ENCODE measurements around the gene CHN1. TPM values are rescaled to one million over a fixed set of nuclear protein-coding genes. Genes with fewer than 3 reads are reported as not detected.

CHN1 gene
- total and polyA plus RNA-seq, 7 experiments from 2014 or later, result 0.81 to 3.5 (median 1.4) TPM

- Mint-ChIP-seq H3K4me3 (peak overlapping the region in 1 of 10 donors; percentile 24), H3K9me3 (no peaks in the 10 kb centered on the region), H3K36me3 (peaks cover 0 to 3% (median 0%) of the 10 kb centered on the region in 5 donors), H3K27ac (peak overlapping the region in 3 of 9 donors; percentile 21 to 91 (median 70)), H3K27me3 (peaks cover 0 to 6% (median 0%) of the 10 kb centered on the region in 5 donors), H3K4me1 (peaks cover 7 to 22% (median 14%) of the 10 kb centered on the region in 7 donors)
- peaks cover 0 to 8% of the 10 kb centered on the region in 2 donors for H3K4me1 ChIP-seq (ENCODE audit: control insufficient read depth in 2 of 2, insufficient read depth in 2 of 2, low read length in 2 of 2)
- intact Hi-C loops (cut with micrococcal nuclease), result loop anchor here (1.0 kb wide), 1 partner anchor 218 kb away; no protein-coding TSS in a partner anchor
- ATAC-seq, result peak; percentile 72
- H3K27me3 ChIP-seq (ENCODE audit: control insufficient read depth in 2 of 2, insufficient read depth in 2 of 2, low read length in 2 of 2), result no peaks in the 10 kb centered on the region
- CTCF ChIA-PET, result interaction anchor here (0.8 to 4.0 kb wide), 7 partner anchors 9 to 219 kb away, joined by 3 to 14 read pairs (median 5); no protein-coding TSS in a partner anchor
- H3K4me3 ChIP-seq (ENCODE audit: low read length), result no peak overlapping the region
- POLR2A ChIA-PET, result interaction anchor here (0.5 to 1.3 kb wide), 3 partner anchors 36 to 72 kb away, joined by 3 read pairs; no protein-coding TSS in a partner anchor
- no peak overlapping the region for H3K27ac ChIP-seq (ENCODE audit: low read depth, low read length)
- DNase-seq, result peak in 2 of 9 donors; percentile 25 to 42
- H3K36me3 ChIP-seq (ENCODE audit: control insufficient read depth in 2 of 3, insufficient read depth in 3 of 3, low read length in 3 of 3), result no peaks in the 10 kb centered on the region
- H3K9me3 ChIP-seq (ENCODE audit: control insufficient read depth in 2 of 3, low read length in 3 of 3), result no peaks in the 10 kb centered on the region
Measured at GRCh38 chr2:174771631-174772471, 233.3 kb downstream of the CHN1 start.

GRCh38 chr2:174771136-174771535 is 234.0 kb downstream of the CHN1 start:
- H3K4me1 ChIP-seq (ENCODE audit: control insufficient read depth in 2 of 2, insufficient read depth in 2 of 2, low read length in 2 of 2), result peaks cover 0 to 5% of the 10 kb centered on the region in 2 donors
- H3K27ac Mint-ChIP-seq, result peak overlapping the region in 1 of 9 donors; percentile 2
- no peak overlapping the region for H3K4me3 ChIP-seq (ENCODE audit: low read length)
- DNase-seq, result no peak
- intact Hi-C loops (cut with micrococcal nuclease), result loop anchor here (1.0 kb wide), 1 partner anchor 219 kb away; no protein-coding TSS in a partner anchor
- no peak overlapping the region for H3K4me3 Mint-ChIP-seq
- no peaks in the 10 kb centered on the region for H3K27me3 ChIP-seq (ENCODE audit: control insufficient read depth in 2 of 2, insufficient read depth in 2 of 2, low read length in 2 of 2)
- H3K27me3 Mint-ChIP-seq, result peaks cover 0 to 10% (median 0%) of the 10 kb centered on the region in 5 donors
- H3K9me3 ChIP-seq (ENCODE audit: control insufficient read depth in 2 of 3, low read length in 3 of 3), result no peaks in the 10 kb centered on the region
- H3K4me1 Mint-ChIP-seq, result peaks cover 4 to 16% (median 8%) of the 10 kb centered on the region in 7 donors
- ATAC-seq, result no peak
- H3K36me3 ChIP-seq (ENCODE audit: control insufficient read depth in 2 of 3, insufficient read depth in 3 of 3, low read length in 3 of 3), result no peaks in the 10 kb centered on the region
- POLR2A ChIA-PET, result interaction anchor here (0.5 to 0.6 kb wide), 2 partner anchors 36 to 68 kb away, joined by 3 read pairs; no protein-coding TSS in a partner anchor
- peaks cover 0 to 3% (median 0%) of the 10 kb centered on the region in 5 donors for H3K36me3 Mint-ChIP-seq
- no peaks in the 10 kb centered on the region for H3K9me3 Mint-ChIP-seq
- CTCF ChIA-PET, result interaction anchor here (0.6 to 4.0 kb wide), 6 partner anchors 8 to 220 kb away, joined by 3 to 14 read pairs (median 6); no protein-coding TSS in a partner anchor
- H3K27ac ChIP-seq (ENCODE audit: low read depth, low read length), result no peak overlapping the region

GRCh38 chr2:174768557-174768956 is 236.6 kb downstream of the CHN1 start:
- intact Hi-C loops (cut with micrococcal nuclease), result no loop called here
- Histone ChIP-seq H3K4me1 (ENCODE audit: control insufficient read depth in 2 of 2, insufficient read depth in 2 of 2, low read length in 2 of 2) (no peaks in the 10 kb centered on the region), H3K9me3 (ENCODE audit: control insufficient read depth in 2 of 3, low read length in 3 of 3) (no peaks in the 10 kb centered on the region), H3K27ac (ENCODE audit: low read depth, low read length) (no peak overlapping the region), H3K27me3 (ENCODE audit: control insufficient read depth in 2 of 2, insufficient read depth in 2 of 2, low read length in 2 of 2) (no peaks in the 10 kb centered on the region), H3K36me3 (ENCODE audit: control insufficient read depth in 2 of 3, insufficient read depth in 3 of 3, low read length in 3 of 3) (no peaks in the 10 kb centered on the region), H3K4me3 (ENCODE audit: low read length) (no peak overlapping the region)
- ATAC-seq, result no peak
- Mint-ChIP-seq H3K27me3 (peaks cover 0 to 16% (median 0%) of the 10 kb centered on the region in 5 donors), H3K4me3 (no peak overlapping the region), H3K36me3 (peaks cover 0 to 3% (median 0%) of the 10 kb centered on the region in 5 donors), H3K9me3 (no peaks in the 10 kb centered on the region), H3K4me1 (peaks cover 0 to 6% (median 0%) of the 10 kb centered on the region in 7 donors), H3K27ac (peak overlapping the region in 5 of 9 donors; percentile 14 to 74 (median 24))
- ChIA-PET POLR2A (no interaction called here), CTCF (interaction anchor here (1.0 kb wide), 1 partner anchor 20 kb away, joined by 3 read pairs; no protein-coding TSS in a partner anchor)
- DNase-seq, result no peak

- no peaks in the 10 kb centered on the region for H3K36me3 Mint-ChIP-seq
- no peak for DNase-seq
- H3K27ac Mint-ChIP-seq, result no peak overlapping the region
- no peak for ATAC-seq
- H3K27me3 ChIP-seq (ENCODE audit: control insufficient read depth in 2 of 2, insufficient read depth in 2 of 2, low read length in 2 of 2), result no peaks in the 10 kb centered on the region
- peaks cover 0 to 10% (median 9%) of the 10 kb centered on the region in 7 donors for H3K4me1 Mint-ChIP-seq
- peaks cover 0 to 15% (median 0%) of the 10 kb centered on the region in 5 donors for H3K27me3 Mint-ChIP-seq
- H3K4me3 ChIP-seq (ENCODE audit: low read length), result no peak overlapping the region
- H3K9me3 Mint-ChIP-seq, result no peaks in the 10 kb centered on the region
- H3K27ac ChIP-seq (ENCODE audit: low read depth, low read length), result no peak overlapping the region
- no peaks in the 10 kb centered on the region for H3K9me3 ChIP-seq (ENCODE audit: control insufficient read depth in 2 of 3, low read length in 3 of 3)
- no peak overlapping the region for H3K4me3 Mint-ChIP-seq
- intact Hi-C loops (cut with micrococcal nuclease), result no loop called here
- CTCF ChIA-PET, result no interaction called here
- H3K36me3 ChIP-seq (ENCODE audit: control insufficient read depth in 2 of 3, insufficient read depth in 3 of 3, low read length in 3 of 3), result no peaks in the 10 kb centered on the region
- POLR2A ChIA-PET, result no interaction called here
- H3K4me1 ChIP-seq (ENCODE audit: control insufficient read depth in 2 of 2, insufficient read depth in 2 of 2, low read length in 2 of 2), result no peaks in the 10 kb centered on the region
Measured at GRCh38 chr2:174766271-174766670, 238.9 kb downstream of the CHN1 start.

GRCh38 chr2:174765576-174765975 is 239.6 kb downstream of the CHN1 start:
- Mint-ChIP-seq H3K4me1 (peaks cover 0 to 10% (median 9%) of the 10 kb centered on the region in 7 donors), H3K4me3 (no peak overlapping the region), H3K27me3 (peaks cover 0 to 15% (median 0%) of the 10 kb centered on the region in 5 donors), H3K36me3 (no peaks in the 10 kb centered on the region), H3K27ac (no peak overlapping the region), H3K9me3 (no peaks in the 10 kb centered on the region)
- no peak for ATAC-seq
- no peaks in the 10 kb centered on the region for H3K4me1 ChIP-seq (ENCODE audit: control insufficient read depth in 2 of 2, insufficient read depth in 2 of 2, low read length in 2 of 2)
- H3K27ac ChIP-seq (ENCODE audit: low read depth, low read length), result no peak overlapping the region
- ChIA-PET POLR2A (interaction anchor here (0.7 kb wide), 1 partner anchor 12 kb away, joined by 3 read pairs; no protein-coding TSS in a partner anchor), CTCF (interaction anchor here (1.2 kb wide), 1 partner anchor 16 kb away, joined by 4 read pairs; no protein-coding TSS in a partner anchor)
- intact Hi-C loops (cut with micrococcal nuclease), result no loop called here
- no peaks in the 10 kb centered on the region for H3K27me3 ChIP-seq (ENCODE audit: control insufficient read depth in 2 of 2, insufficient read depth in 2 of 2, low read length in 2 of 2)
- DNase-seq, result no peak
- no peaks in the 10 kb centered on the region for H3K9me3 ChIP-seq (ENCODE audit: control insufficient read depth in 2 of 3, low read length in 3 of 3)
- H3K4me3 ChIP-seq (ENCODE audit: low read length), result no peak overlapping the region
- no peaks in the 10 kb centered on the region for H3K36me3 ChIP-seq (ENCODE audit: control insufficient read depth in 2 of 3, insufficient read depth in 3 of 3, low read length in 3 of 3)

- no peaks in the 10 kb centered on the region for H3K9me3 ChIP-seq (ENCODE audit: control insufficient read depth in 2 of 3, low read length in 3 of 3)
- H3K27me3 ChIP-seq (ENCODE audit: control insufficient read depth in 2 of 2, insufficient read depth in 2 of 2, low read length in 2 of 2), result no peaks in the 10 kb centered on the region
- ATAC-seq, result no peak
- intact Hi-C loops (cut with micrococcal nuclease), result no loop called here
- Mint-ChIP-seq H3K4me1 (peaks cover 0 to 10% (median 9%) of the 10 kb centered on the region in 7 donors), H3K9me3 (peaks cover 0 to 2% (median 0%) of the 10 kb centered on the region in 11 donors), H3K27me3 (peaks cover 0 to 15% (median 0%) of the 10 kb centered on the region in 5 donors), H3K4me3 (no peak within 1 kb of the TSS), H3K27ac (peak within 1 kb of the TSS in 1 of 9 donors; percentile 22), H3K36me3 (no peaks in the 10 kb centered on the region)
- DNase-seq, result no peak
- H3K4me3 ChIP-seq (ENCODE audit: low read length), result no peak within 1 kb of the TSS
- H3K36me3 ChIP-seq (ENCODE audit: control insufficient read depth in 2 of 3, insufficient read depth in 3 of 3, low read length in 3 of 3), result no peaks in the 10 kb centered on the region
- ChIA-PET CTCF (interaction anchor here (1.2 to 1.5 kb wide), 2 partner anchors 15 to 65 kb away, joined by 4 to 7 read pairs; no protein-coding TSS in a partner anchor), POLR2A (interaction anchor here (0.7 kb wide), 1 partner anchor 13 kb away, joined by 3 read pairs; no protein-coding TSS in a partner anchor)
- H3K27ac ChIP-seq (ENCODE audit: low read depth, low read length), result no peak within 1 kb of the TSS
- no peaks in the 10 kb centered on the region for H3K4me1 ChIP-seq (ENCODE audit: control insufficient read depth in 2 of 2, insufficient read depth in 2 of 2, low read length in 2 of 2)
Measured at GRCh38 chr2:174764280-174765255, 240.6 kb downstream of the CHN1 start, which contains the start of gene CHRNA1. Gene CHRNA1 (minus strand): TSS chr2:174764472. CDS start chr2:174764394, 78 bp downstream.

Data from naive thymus-derived CD4-positive, alpha-beta T cell (primary cell).